HG02588 (cell line): ENCODE measurements around the gene KDM4B.
"Not testable (repeated sequence)": the region's sequence is repeated elsewhere in the genome, so short reads cannot be mapped to it uniquely, and the experiment has no call there.

Experiments used
- ATAC-seq: cut with Tn5 transposase; IDR thresholded peaks from one replicate; pipeline ENCODE4 v1.9.1; 2021; ENCODE audit warnings: mild to moderate bottlenecking, moderate library complexity; ENCODE audit not compliant: unreplicated experiment

Gene KDM4B

GRCh38 chr19:4968462-4969291, at the start of gene KDM4B:
KDM4B (plus strand) TSS chr19:4969113; CDS start chr19:5032891, 63,778 bp downstream.
- peak; percentile 85 for ATAC-seq

GRCh38 chr19:4922530-4923275, 46.2 kb upstream of the KDM4B start:
- ATAC-seq: no peak

GRCh38 chr19:4923276-4923747, 45.6 kb upstream of the KDM4B start:
- ATAC-seq: no peak

GRCh38 chr19:4929186-4929585, 39.7 kb upstream of the KDM4B start:
- no peak for ATAC-seq

GRCh38 chr19:4930664-4931063, 38.2 kb upstream of the KDM4B start:
- no peak for ATAC-seq

DNA sequence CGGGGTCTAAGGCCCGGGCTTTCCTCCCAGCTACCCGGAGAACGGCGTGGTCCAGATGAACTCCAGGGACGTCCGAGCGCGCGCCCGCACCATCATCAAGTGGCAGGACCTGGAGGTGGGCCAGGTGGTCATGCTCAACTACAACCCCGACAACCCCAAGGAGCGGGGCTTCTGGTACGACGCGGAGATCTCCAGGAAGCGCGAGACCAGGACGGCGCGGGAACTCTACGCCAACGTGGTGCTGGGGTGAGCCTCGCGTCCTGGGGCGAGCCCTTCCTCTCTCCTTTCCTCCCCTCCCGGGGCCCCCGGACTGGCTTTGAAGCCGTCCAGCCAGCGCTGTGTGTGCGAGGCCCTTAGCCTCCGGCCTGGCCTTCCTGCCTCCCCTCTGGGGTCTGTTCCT, 36.2 kb upstream of the KDM4B start:
- ATAC-seq: no peak

GRCh38 chr19:4933528-4933927, 35.4 kb upstream of the KDM4B start:
- no peak for ATAC-seq

DNA sequence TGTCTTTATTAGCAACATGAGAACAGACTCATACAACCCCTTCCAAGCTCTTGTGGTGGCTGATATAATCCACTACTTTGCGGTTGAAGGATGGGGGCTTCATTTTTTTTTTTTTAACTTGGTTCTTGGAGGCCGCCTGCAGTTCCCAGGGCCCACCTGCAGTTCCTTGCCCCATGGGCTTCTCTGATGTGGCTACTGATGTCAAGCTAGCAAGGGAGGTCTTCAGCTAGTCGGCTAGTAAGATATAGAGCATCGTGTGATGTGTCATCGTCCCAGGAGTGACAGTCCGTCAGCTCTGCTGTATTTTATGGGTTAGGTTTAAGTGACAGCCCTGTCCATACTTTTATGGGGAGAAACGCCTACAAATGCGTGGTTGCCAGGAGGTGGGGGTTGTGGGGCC, 33.5 kb upstream of the KDM4B start:
- no peak for ATAC-seq

- no peak for ATAC-seq
Observed at GRCh38 chr19:4937060-4937459, 31.9 kb upstream of the KDM4B start.

- ATAC-seq: not testable (repeated sequence)
Observed at GRCh38 chr19:4938461-4938860, 30.5 kb upstream of the KDM4B start.

- no peak for ATAC-seq
Observed at GRCh38 chr19:4939466-4939865, 29.4 kb upstream of the KDM4B start.

DNA sequence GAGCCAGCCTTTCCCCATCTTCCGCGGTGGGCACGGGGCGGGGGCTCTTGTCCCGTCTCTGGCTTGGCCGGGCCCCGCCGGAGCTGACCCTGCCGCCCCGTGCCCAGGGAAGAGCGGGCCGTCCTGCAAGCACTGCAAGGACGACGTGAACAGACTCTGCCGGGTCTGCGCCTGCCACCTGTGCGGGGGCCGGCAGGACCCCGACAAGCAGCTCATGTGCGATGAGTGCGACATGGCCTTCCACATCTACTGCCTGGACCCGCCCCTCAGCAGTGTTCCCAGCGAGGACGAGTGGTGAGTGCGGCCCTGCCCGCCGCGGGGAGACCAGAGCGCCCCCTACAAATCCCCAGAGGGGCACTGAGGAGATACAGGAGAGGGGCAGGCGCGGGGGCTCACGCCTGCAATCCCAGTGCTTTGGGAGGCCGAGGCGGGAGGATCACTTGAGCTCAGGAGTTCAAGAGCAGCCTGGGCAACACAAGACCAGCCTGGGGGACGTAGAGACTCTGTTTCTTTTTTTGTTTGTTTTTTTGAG, 27.2 kb upstream of the KDM4B start:
- not testable (repeated sequence) for ATAC-seq

DNA sequence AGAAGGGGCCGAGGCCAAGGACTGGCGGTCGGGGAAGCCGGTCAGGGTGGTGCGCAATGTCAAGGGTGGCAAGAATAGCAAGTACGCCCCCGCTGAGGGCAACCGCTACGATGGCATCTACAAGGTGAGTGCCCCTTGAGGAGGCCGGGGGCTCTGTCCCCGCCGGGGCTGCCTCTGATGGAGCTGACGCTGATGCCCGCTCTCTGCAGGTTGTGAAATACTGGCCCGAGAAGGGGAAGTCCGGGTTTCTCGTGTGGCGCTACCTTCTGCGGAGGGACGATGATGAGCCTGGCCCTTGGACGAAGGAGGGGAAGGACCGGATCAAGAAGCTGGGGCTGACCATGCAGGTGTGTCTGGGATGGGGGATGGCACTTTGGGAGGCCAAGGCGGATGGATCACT, 18.3 kb upstream of the KDM4B start:
- not testable (repeated sequence) for ATAC-seq

DNA sequence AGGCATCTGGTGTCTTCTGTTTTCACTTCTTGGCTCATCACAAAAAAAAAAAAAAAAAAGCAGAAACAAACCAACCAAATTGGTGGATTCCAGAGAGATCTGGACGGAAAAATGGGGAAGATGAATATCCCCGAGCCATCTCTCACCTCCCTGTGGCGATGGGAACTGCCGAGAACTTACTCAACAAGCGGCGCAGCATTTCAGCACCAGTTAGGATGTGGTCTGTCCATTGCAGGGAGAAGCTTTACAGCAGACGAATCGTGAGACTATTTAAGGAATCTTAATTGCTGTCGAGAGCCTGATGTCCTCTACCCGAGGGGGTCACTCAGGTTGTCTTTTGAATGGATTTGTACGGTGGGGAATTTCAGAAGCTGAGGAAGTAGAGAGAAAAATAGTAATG, 17.3 kb upstream of the KDM4B start:
- ATAC-seq: no peak

GRCh38 chr19:4952945-4953344, 16.0 kb upstream of the KDM4B start:
- no peak for ATAC-seq

- ATAC-seq: not testable (repeated sequence)
Observed at GRCh38 chr19:4954320-4955149, 14.4 kb upstream of the KDM4B start.

GRCh38 chr19:4955274-4955673, 13.6 kb upstream of the KDM4B start:
- no peak for ATAC-seq

GRCh38 chr19:4957981-4958380, 10.9 kb upstream of the KDM4B start:
- no peak for ATAC-seq

GRCh38 chr19:4962085-4962619, 6.8 kb upstream of the KDM4B start:
- ATAC-seq: no peak

DNA sequence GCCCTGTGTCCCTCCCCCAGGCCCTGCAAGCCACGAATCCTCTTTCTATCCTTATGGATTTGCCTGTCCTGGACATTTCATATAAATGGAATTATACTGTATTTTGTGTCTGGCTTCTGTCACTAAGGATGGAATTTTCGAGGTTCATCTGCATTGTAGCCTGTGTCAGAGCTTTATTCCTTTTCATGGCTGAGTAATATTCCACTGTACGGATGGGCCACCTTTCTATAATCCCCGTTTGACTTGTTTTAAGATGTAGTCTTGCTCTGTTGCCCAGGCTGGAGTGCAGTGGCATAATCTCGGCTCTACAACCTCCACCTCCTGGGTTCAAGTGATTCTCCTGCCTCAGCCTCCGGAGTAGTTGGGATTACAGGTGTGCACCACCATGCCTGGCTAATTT, 3.9 kb upstream of the KDM4B start:
- no peak for ATAC-seq

- ATAC-seq: no peak
Observed at GRCh38 chr19:4966591-4966990, 2.3 kb upstream of the KDM4B start.
